SU-DHL-6 (cell line): ENCODE measurements around the gene GABBR2.

ENCODE experiments used
- H2AFZ ChIP-seq: fragments of 200-600 bp; sonication (generic); 2 replicates; pipeline ENCODE4 v1.6.1; 2014; ENCODE audit warnings: low read depth, mild to moderate bottlenecking, moderate library complexity, mixed read lengths, antibody characterized with exemption, low read length; ENCODE audit not compliant: severe bottlenecking
- H3F3A ChIP-seq: fragments of 200-600 bp; shearing (Covaris generic); 2 replicates; pipeline ENCODE4 v1.6.0; 2016; ENCODE audit warnings: antibody characterized with exemption, mild to moderate bottlenecking; ENCODE audit not compliant: insufficient read depth
- H3K27ac ChIP-seq: fragments of 200-600 bp; sonication (generic); 2 replicates; pipeline ENCODE4 v1.5.1; 2016; ENCODE audit warnings: low read depth, mild to moderate bottlenecking, low read length, moderate library complexity, mixed read lengths
- H3K27me3 ChIP-seq: fragments of 200-600 bp; sonication (generic), shearing (Covaris generic); 2 replicates; pipeline ENCODE4 v1.6.0; 2014; ENCODE audit warnings: mild to moderate bottlenecking, low read length
- H3K36me3 ChIP-seq: fragments of 200-600 bp; sonication (generic); 2 replicates; pipeline ENCODE4 v1.6.1; 2014; ENCODE audit warnings: mild to moderate bottlenecking, low read length, mixed read lengths
- H3K4me2 ChIP-seq: fragments of 300-600, 200-600 bp; shearing (Covaris generic), sonication (generic); 2 replicates; pipeline ENCODE4 v1.6.0; 2014; ENCODE audit warnings: low read length, low read depth, mild to moderate bottlenecking; ENCODE audit not compliant: poor library complexity, severe bottlenecking
- H3K4me3 ChIP-seq: fragments of 200-600 bp; sonication (generic); 2 replicates; pipeline ENCODE4 v1.5.1; 2014; ENCODE audit warnings: antibody characterized with exemption, low read length, mild to moderate bottlenecking, mixed read lengths; ENCODE audit not compliant: insufficient read depth, poor library complexity, severe bottlenecking
- H3K79me2 ChIP-seq: fragments of 200-600 bp; sonication (generic); 2 replicates; pipeline ENCODE4 v1.6.1; 2014; ENCODE audit warnings: mild to moderate bottlenecking, low read length, moderate library complexity; ENCODE audit not compliant: insufficient read depth
- H3K9ac ChIP-seq: fragments of 200-600 bp; sonication (generic); 2 replicates; pipeline ENCODE4 v1.7.0; 2014; ENCODE audit warnings: mild to moderate bottlenecking, low read length
- H3K9me2 ChIP-seq: fragments of 200-600 bp; sonication (generic); replicated peaks from 2 replicates; pipeline ENCODE4 v1.6.1; 2014; ENCODE audit warnings: low read length; ENCODE audit not compliant: insufficient read depth
- H3K9me3 ChIP-seq: fragments of 200-600 bp; sonication (generic); 2 replicates; pipeline ENCODE4 v1.6.1; 2014; ENCODE audit warnings: low read length, mixed read lengths; ENCODE audit not compliant: insufficient read depth
- H4K20me1 ChIP-seq: fragments of 200-600 bp; sonication (generic); 2 replicates; pipeline ENCODE4 v1.6.1; 2014; ENCODE audit warnings: low read depth, mild to moderate bottlenecking, antibody characterized with exemption, low read length, moderate library complexity, mixed read lengths
- CTCF ChIP-seq: fragments of 200-600 bp; sonication (generic); IDR thresholded peaks from one replicate; pipeline ENCODE4 v1.5.1; 2017; ENCODE audit warnings: antibody characterized with exemption, mild to moderate bottlenecking, low read length, moderate library complexity; ENCODE audit not compliant: insufficient read depth, poor library complexity, severe bottlenecking
- EZH2phosphoT487 ChIP-seq: fragments of 200-600 bp; sonication (generic), shearing (Covaris generic); conservative IDR thresholded peaks from 2 replicates; pipeline ENCODE4 v1.6.1; 2018; ENCODE audit warnings: mild to moderate bottlenecking, antibody characterized with exemption, low read length, moderate library complexity, mixed read lengths

GABBR2 gene

GRCh38 chr9:98344581-98344980 is 364.2 kb downstream of the GABBR2 start:
- Histone ChIP-seq H3K27me3 (peaks cover 3% of the 10 kb centered on the region; the same call in 1 of the 2 replicates), H3K4me2 (no peak overlapping the region), H4K20me1 (no peaks in the 10 kb centered on the region), H3K27ac (no peak overlapping the region), H3K79me2 (no peaks in the 10 kb centered on the region), H3F3A (no peaks in the 10 kb centered on the region), H3K4me3 (no peak overlapping the region), H2AFZ (no peak overlapping the region), H3K36me3 (no peaks in the 10 kb centered on the region), H3K9me2 (no peaks in the 10 kb centered on the region), H3K9ac (no peak overlapping the region), H3K9me3 (no peaks in the 10 kb centered on the region)
- TF ChIP-seq CTCF, result no peak
- TF ChIP-seq EZH2phosphoT487, result no peak

GRCh38 chr9:98342820-98343210 is 365.9 kb downstream of the GABBR2 start:
- peaks cover 3% of the 10 kb centered on the region; the same call in 1 of the 2 replicates for H3K27me3 ChIP-seq
- TF ChIP-seq CTCF, result no peak
- no peak for TF ChIP-seq EZH2phosphoT487
- no peaks in the 10 kb centered on the region for H3K36me3 ChIP-seq
- H4K20me1 ChIP-seq, result no peaks in the 10 kb centered on the region
- H3F3A ChIP-seq, result no peaks in the 10 kb centered on the region
- H3K27ac ChIP-seq, result no peak overlapping the region
- H2AFZ ChIP-seq, result no peak overlapping the region
- H3K9me3 ChIP-seq, result no peaks in the 10 kb centered on the region
- H3K9ac ChIP-seq, result no peak overlapping the region
- H3K4me2 ChIP-seq, result no peak overlapping the region
- no peaks in the 10 kb centered on the region for H3K79me2 ChIP-seq
- no peak overlapping the region for H3K4me3 ChIP-seq
- no peaks in the 10 kb centered on the region for H3K9me2 ChIP-seq

GRCh38 chr9:98342098-98342819 is 366.5 kb downstream of the GABBR2 start:
- Histone ChIP-seq H3K4me3 (no peak overlapping the region), H2AFZ (no peak overlapping the region), H3K27me3 (peaks cover 3% of the 10 kb centered on the region; the same call in 1 of the 2 replicates), H4K20me1 (no peaks in the 10 kb centered on the region), H3K27ac (no peak overlapping the region), H3K79me2 (no peaks in the 10 kb centered on the region), H3K36me3 (no peaks in the 10 kb centered on the region), H3K9me2 (no peaks in the 10 kb centered on the region), H3K4me2 (no peak overlapping the region), H3F3A (no peaks in the 10 kb centered on the region), H3K9ac (no peak overlapping the region), H3K9me3 (no peaks in the 10 kb centered on the region)
- TF ChIP-seq EZH2phosphoT487, result no peak
- no peak for TF ChIP-seq CTCF
